CD14-positive monocyte (primary cell): Measurements from ENCODE around the gene NPFFR1. TPM values are rescaled to one million over a fixed set of nuclear protein-coding genes. Genes with fewer than 3 reads are reported as not detected.

Experiments
- DNase-seq, 3 donors: peaks; one replicate each; pipeline ENCODE4 v3.0.0-alpha.2; 2011 to 2022
- H2AFZ ChIP-seq: 2 replicates; pipeline ENCODE4 v1.6.0; 2012; ENCODE audit warnings: mild to moderate bottlenecking, low read depth, low read length, inconsistent platforms; ENCODE audit not compliant: insufficient read depth, poor library complexity, severe bottlenecking
- H3K27ac ChIP-seq, 2 donors: 1 replicate in 1 of 2; 2 replicates in 1 of 2; pipeline ENCODE4 v1.5.1; 2012 to 2013; ENCODE audit warnings: low read length in 2 of 2, control low read depth in 1 of 2, inconsistent platforms in 1 of 2, low read depth in 1 of 2, mild to moderate bottlenecking in 1 of 2
- H3K27me3 ChIP-seq, 2 donors: one replicate each; pipeline versions ENCODE4 v1.6.0 to v1.6.1; 2011 to 2013; ENCODE audit warnings: low read length in 2 of 2; ENCODE audit not compliant: control insufficient read depth in 2 of 2, insufficient read depth in 2 of 2
- H3K36me3 ChIP-seq, 2 donors: replicated peaks in 1 of 2; 1 replicate in 1 of 2; 2 replicates in 1 of 2; pipeline versions ENCODE4 v1.5.1 to v1.6.1; 2012 to 2013; ENCODE audit warnings: low read length in 2 of 2, control low read depth in 1 of 2, inconsistent platforms in 1 of 2, mild to moderate bottlenecking in 1 of 2; ENCODE audit not compliant: insufficient read depth in 2 of 2, control insufficient read depth in 1 of 2
- H3K4me1 ChIP-seq, 2 donors: 1 replicate in 1 of 2; 2 replicates in 1 of 2; pipeline versions ENCODE4 v1.5.1 to v1.6.1; 2012 to 2013; ENCODE audit warnings: low read length in 2 of 2, control low read depth in 1 of 2, inconsistent platforms in 1 of 2, mild to moderate bottlenecking in 1 of 2, moderate library complexity in 1 of 2; ENCODE audit not compliant: insufficient read depth in 2 of 2, control insufficient read depth in 1 of 2
- H3K4me2 ChIP-seq: replicated peaks from 2 replicates; pipeline ENCODE3; 2012; ENCODE audit warnings: low read length, moderate library complexity, mild to moderate bottlenecking; ENCODE audit not compliant: poor library complexity, severe bottlenecking; ENCODE audit errors: extremely low read depth
- H3K4me3 ChIP-seq, 3 experiments: fragments of 200-600 bp in 1 of 3; sonication (generic) in 1 of 3; replicated peaks in 1 of 3; 1 replicate in 2 of 3; 2 replicates in 1 of 3; pipeline ENCODE4 v1.5.1; 2011 to 2013; ENCODE audit warnings: low read length in 3 of 3, mild to moderate bottlenecking in 3 of 3, control low read depth in 2 of 3, low read depth in 2 of 3, inconsistent platforms in 1 of 3, moderate library complexity in 1 of 3
- H3K79me2 ChIP-seq: 2 replicates; pipeline ENCODE4 v1.6.0; 2012; ENCODE audit warnings: mild to moderate bottlenecking, control low read depth, inconsistent platforms, low read length, moderate library complexity; ENCODE audit not compliant: insufficient read depth
- H3K9ac ChIP-seq: 2 replicates; pipeline ENCODE4 v1.6.0; 2017; ENCODE audit warnings: low read length, mild to moderate bottlenecking; ENCODE audit not compliant: insufficient read depth, poor library complexity, severe bottlenecking
- H3K9me3 ChIP-seq, 2 donors: replicated peaks in 1 of 2; 1 replicate in 1 of 2; 2 replicates in 1 of 2; pipeline versions ENCODE4 v1.5.1 to v1.6.1; 2012 to 2013; ENCODE audit warnings: low read length in 2 of 2, control low read depth in 1 of 2; ENCODE audit not compliant: control insufficient read depth in 1 of 2, insufficient read depth in 1 of 2
- H4K20me1 ChIP-seq: 2 replicates; pipeline ENCODE4 v1.6.0; 2012; ENCODE audit warnings: mild to moderate bottlenecking, low read length, control low read depth, moderate library complexity; ENCODE audit not compliant: insufficient read depth
- H3K27ac Mint-ChIP-seq, 7 donors: one replicate each; pipeline ENCODE4 v1.8.0; 2020; ENCODE audit warnings: mild to moderate bottlenecking in 7 of 7, mixed read lengths in 7 of 7, moderate library complexity in 6 of 7, inconsistent platforms in 2 of 7
- H3K27me3 Mint-ChIP-seq, 3 donors: one replicate each; pipeline ENCODE4 v1.8.0; 2021 to 2022; ENCODE audit warnings: low read depth in 3 of 3, mild to moderate bottlenecking in 3 of 3, mixed read lengths in 3 of 3, moderate library complexity in 3 of 3, inconsistent platforms in 1 of 3
- H3K36me3 Mint-ChIP-seq, 2 donors: one replicate each; pipeline ENCODE4 v1.8.0; 2020; ENCODE audit warnings: mixed read lengths in 2 of 2, inconsistent platforms in 1 of 2, mild to moderate bottlenecking in 1 of 2
- H3K4me1 Mint-ChIP-seq: one replicate; pipeline ENCODE4 v1.8.0; 2020; ENCODE audit warnings: mild to moderate bottlenecking, mixed read lengths
- H3K4me3 Mint-ChIP-seq, 2 donors: one replicate each; pipeline ENCODE4 v1.8.0; 2020; ENCODE audit warnings: mild to moderate bottlenecking in 2 of 2, mixed read lengths in 2 of 2, moderate library complexity in 1 of 2
- H3K9me3 Mint-ChIP-seq, 7 donors: one replicate each; pipeline ENCODE4 v1.8.0; 2020 to 2022; ENCODE audit warnings: mixed read lengths in 7 of 7, mild to moderate bottlenecking in 6 of 7, moderate library complexity in 6 of 7, inconsistent platforms in 2 of 7
- CTCF ChIP-seq: fragments of 200-600 bp; IDR thresholded peaks from one replicate; pipeline ENCODE4 v1.8.0; 2022; ENCODE audit warnings: antibody characterized with exemption, mild to moderate bottlenecking
- WGBS: methylation state at CpG from one replicate; pipeline ENCODE4 v1.1.5; 2013; ENCODE audit warnings: missing lambda C conversion rate; ENCODE audit not compliant: insufficient coverage; 5-methylcytosine and 5-hydroxymethylcytosine counted together
- intact Hi-C, 2 donors: fragments of 100-400 bp; cut with micrococcal nuclease; formaldehyde crosslinking; loops; one replicate each; pipeline versions ENCODE4 v1.15.0 to v1.15.1; 2023
- polyA plus RNA-seq, 3 donors: library from polyadenylated mRNA; depleted of rRNA in 1 of 3; unstranded in 2 of 3; stranded (reverse) in 1 of 3; fragments of 300-500 nt in 2 of 3; fragments of >200 nt in 1 of 3; fragmentation: Illumina TruSeq in 2 of 3; gene quantifications; 1 replicate in 2 of 3; 2 replicates in 1 of 3; pipeline ENCODE4 v1.2.3, GENCODE V29; 2012 to 2021

Gene NPFFR1
- polyA plus RNA-seq, 3 donors: 0.03 TPM; not detected in 2

GRCh38 chr10:70212879-70213278, 70.9 kb downstream of the NPFFR1 start:
- Histone ChIP-seq H3K27ac (no peak overlapping the region), H4K20me1 (no peaks in the 10 kb centered on the region), H3K4me2 (no peak overlapping the region), H3K36me3 (peaks cover 42 to 93% of the 10 kb centered on the region in 2 donors), H2AFZ (no peak overlapping the region), H3K4me3 (no peak overlapping the region), H3K4me1 (no peaks in the 10 kb centered on the region), H3K79me2 (no peaks in the 10 kb centered on the region), H3K9me3 (no peaks in the 10 kb centered on the region), H3K9ac (no peak overlapping the region), H3K27me3 (no peaks in the 10 kb centered on the region)
- DNase-seq: no peak
- H3K4me3 Mint-ChIP-seq: no peak overlapping the region
- intact Hi-C loops: no loop called here
- TF ChIP-seq CTCF: no peak
- H3K4me1 Mint-ChIP-seq: no peaks in the 10 kb centered on the region
- no peak overlapping the region for H3K27ac Mint-ChIP-seq
- peaks cover 45 to 74% of the 10 kb centered on the region in 2 donors for H3K36me3 Mint-ChIP-seq
- H3K9me3 Mint-ChIP-seq: no peaks in the 10 kb centered on the region
- peaks cover 0 to 2% (median 0%) of the 10 kb centered on the region in 3 donors for H3K27me3 Mint-ChIP-seq
- no CpG with 5 or more reads among the region's 1 CpG for WGBS

- Histone ChIP-seq H3K27ac (no peak overlapping the region), H3K27me3 (no peaks in the 10 kb centered on the region), H3K4me3 (no peak overlapping the region), H3K79me2 (no peaks in the 10 kb centered on the region), H3K9me3 (no peaks in the 10 kb centered on the region), H2AFZ (no peak overlapping the region), H3K4me1 (no peaks in the 10 kb centered on the region), H3K4me2 (no peak overlapping the region), H3K9ac (no peak overlapping the region), H3K36me3 (peaks cover 42 to 93% of the 10 kb centered on the region in 2 donors), H4K20me1 (no peaks in the 10 kb centered on the region)
- peaks cover 0 to 2% (median 0%) of the 10 kb centered on the region in 3 donors for H3K27me3 Mint-ChIP-seq
- no peak for DNase-seq
- no peak overlapping the region for H3K4me3 Mint-ChIP-seq
- no peak for TF ChIP-seq CTCF
- intact Hi-C loops: no loop called here
- no peaks in the 10 kb centered on the region for H3K4me1 Mint-ChIP-seq
- H3K36me3 Mint-ChIP-seq: peaks cover 47 to 77% of the 10 kb centered on the region in 2 donors
- H3K9me3 Mint-ChIP-seq: no peaks in the 10 kb centered on the region
- no peak overlapping the region for H3K27ac Mint-ChIP-seq
Measured at GRCh38 chr10:70212277-70212676, 71.5 kb downstream of the NPFFR1 start.
